GM18498 (cell line): Measurements from ENCODE around the gene RXFP2.

Experiments
- ATAC-seq: cut with Tn5 transposase; IDR thresholded peaks from one replicate; pipeline ENCODE4 v1.9.1; 2021; ENCODE audit warnings: mild to moderate bottlenecking, moderate library complexity; ENCODE audit not compliant: unreplicated experiment

Gene RXFP2

GRCh38 chr13:31739226-31739625 is at the start of gene RXFP2:
TSS of gene RXFP2 (plus strand) at chr13:31739526. CDS start at chr13:31739613, 87 bp downstream.
- no peak for ATAC-seq

- ATAC-seq: no peak
Measured at GRCh38 chr13:31697290-31697689, 42.0 kb upstream of the RXFP2 start.

GRCh38 chr13:31699650-31700049 is 39.7 kb upstream of the RXFP2 start:
- no peak for ATAC-seq

GRCh38 chr13:31703780-31704179 is 35.5 kb upstream of the RXFP2 start:
- no peak for ATAC-seq

- ATAC-seq: no peak
Measured at GRCh38 chr13:31706105-31706504, 33.2 kb upstream of the RXFP2 start.

GRCh38 chr13:31717583-31717982 is 21.7 kb upstream of the RXFP2 start:
- no peak for ATAC-seq

GRCh38 chr13:31719214-31719613 is 20.1 kb upstream of the RXFP2 start:
- ATAC-seq: no peak

- no peak for ATAC-seq
Measured at GRCh38 chr13:31722673-31723072, 16.7 kb upstream of the RXFP2 start.

- no peak for ATAC-seq
Measured at GRCh38 chr13:31725841-31726240, 13.5 kb upstream of the RXFP2 start.

- ATAC-seq: no peak
Measured at GRCh38 chr13:31731921-31732320, 7.4 kb upstream of the RXFP2 start.

- no peak for ATAC-seq
Measured at GRCh38 chr13:31733066-31733465, 6.3 kb upstream of the RXFP2 start.

- no peak for ATAC-seq
Measured at GRCh38 chr13:31733647-31734046, 5.7 kb upstream of the RXFP2 start.

- ATAC-seq: peak; percentile 95
Measured at GRCh38 chr13:31742097-31742734, 2.9 kb downstream of the RXFP2 start.

- no peak for ATAC-seq
Measured at GRCh38 chr13:31747291-31747690, 8.0 kb downstream of the RXFP2 start.

- ATAC-seq: no peak
Measured at GRCh38 chr13:31747966-31748365, 8.6 kb downstream of the RXFP2 start.

- ATAC-seq: no peak
Measured at GRCh38 chr13:31749929-31750328, 10.6 kb downstream of the RXFP2 start.

- no peak for ATAC-seq
Measured at GRCh38 chr13:31755211-31755610, 15.9 kb downstream of the RXFP2 start.

- no peak for ATAC-seq
Measured at GRCh38 chr13:31755803-31756212, 16.5 kb downstream of the RXFP2 start.

GRCh38 chr13:31756346-31756745 is 17.0 kb downstream of the RXFP2 start:
- ATAC-seq: no peak

GRCh38 chr13:31761951-31762350 is 22.6 kb downstream of the RXFP2 start:
- ATAC-seq: no peak

GRCh38 chr13:31764556-31764955 is 25.2 kb downstream of the RXFP2 start:
- no peak for ATAC-seq

GRCh38 chr13:31765138-31765785 is 25.9 kb downstream of the RXFP2 start:
- ATAC-seq: no peak
